ENCODE measurements around the gene PRPF19.

PRPF19 gene

DNA sequence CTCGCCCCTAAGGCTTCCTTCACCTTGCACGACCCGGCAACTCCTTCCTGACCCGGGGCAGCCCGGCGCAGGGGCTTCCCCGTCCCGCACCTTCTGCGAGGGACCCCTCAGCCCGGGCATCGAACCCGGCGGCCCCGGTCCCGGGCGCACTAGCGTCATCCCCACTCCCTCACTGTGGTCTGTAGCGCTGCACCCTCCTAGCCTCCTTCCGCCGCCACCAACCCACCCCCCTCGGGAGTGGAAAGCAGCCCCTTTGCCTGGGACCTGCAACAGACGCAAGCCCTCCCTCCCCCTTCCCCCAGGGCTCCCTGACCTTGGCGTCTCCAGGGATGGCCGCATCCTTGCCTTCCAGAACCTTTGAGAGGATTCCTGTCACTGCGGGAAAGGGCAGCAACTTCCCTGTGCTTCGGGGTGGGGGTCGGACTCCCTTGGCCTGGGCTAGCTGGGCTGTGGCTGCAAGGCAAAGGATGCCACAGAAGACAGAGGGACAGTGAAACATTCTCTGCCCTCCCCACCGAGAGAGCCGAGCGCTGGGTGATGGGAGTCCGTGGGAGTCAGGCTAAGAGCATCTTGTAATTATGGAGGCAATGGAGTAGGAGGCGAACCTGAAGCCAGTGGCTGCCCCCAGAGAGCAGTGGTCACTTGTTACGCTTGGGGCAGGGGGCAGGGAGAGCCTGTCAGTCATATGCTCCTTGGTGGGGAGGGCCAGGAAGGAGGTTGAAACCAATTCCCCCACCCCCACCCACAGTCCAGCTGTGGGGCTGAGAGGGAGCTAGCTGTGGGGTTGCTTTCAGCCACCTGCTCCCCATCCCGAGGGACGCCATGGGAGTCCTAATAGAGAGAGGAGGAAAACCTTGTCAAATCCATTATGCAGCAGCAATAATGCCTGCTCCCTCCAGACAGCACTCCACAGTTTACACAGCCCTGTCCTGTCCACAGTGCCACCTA is 18.8 kb upstream of the PRPF19 start:
- Histone ChIP-seq H3K27me3 (ENCODE audit: control insufficient read depth, low read length) (peaks cover 7% of the 10 kb centered on the region), H4K20me1 (ENCODE audit: control insufficient read depth, insufficient read depth, low read depth, low read length) (no peaks in the 10 kb centered on the region), H3K4me3 (ENCODE audit: low read length) (peak overlapping the region; percentile 76), H3K9me2 (replicated peaks; ENCODE audit: control insufficient read depth, low read length) (no peaks in the 10 kb centered on the region), H3K79me2 (ENCODE audit: control insufficient read depth, low read length) (no peaks in the 10 kb centered on the region), H3K4me1 (ENCODE audit: control insufficient read depth, low read length) (peaks cover 24% of the 10 kb centered on the region), H3K27ac (ENCODE audit: low read depth, low read length) (no peak overlapping the region), H3K9me3 (ENCODE audit: control insufficient read depth, insufficient read depth, low read length) (no peaks in the 10 kb centered on the region), H3F3A (ENCODE audit: control insufficient read depth, insufficient read depth) (peaks cover 3% of the 10 kb centered on the region; the same call in 1 of the 2 replicates), H3K36me3 (ENCODE audit: control insufficient read depth, low read length) (peaks cover 30% of the 10 kb centered on the region), H3K4me2 (ENCODE audit: low read length) (peak overlapping the region; percentile 82)
- TF ChIP-seq, protein P1, sequence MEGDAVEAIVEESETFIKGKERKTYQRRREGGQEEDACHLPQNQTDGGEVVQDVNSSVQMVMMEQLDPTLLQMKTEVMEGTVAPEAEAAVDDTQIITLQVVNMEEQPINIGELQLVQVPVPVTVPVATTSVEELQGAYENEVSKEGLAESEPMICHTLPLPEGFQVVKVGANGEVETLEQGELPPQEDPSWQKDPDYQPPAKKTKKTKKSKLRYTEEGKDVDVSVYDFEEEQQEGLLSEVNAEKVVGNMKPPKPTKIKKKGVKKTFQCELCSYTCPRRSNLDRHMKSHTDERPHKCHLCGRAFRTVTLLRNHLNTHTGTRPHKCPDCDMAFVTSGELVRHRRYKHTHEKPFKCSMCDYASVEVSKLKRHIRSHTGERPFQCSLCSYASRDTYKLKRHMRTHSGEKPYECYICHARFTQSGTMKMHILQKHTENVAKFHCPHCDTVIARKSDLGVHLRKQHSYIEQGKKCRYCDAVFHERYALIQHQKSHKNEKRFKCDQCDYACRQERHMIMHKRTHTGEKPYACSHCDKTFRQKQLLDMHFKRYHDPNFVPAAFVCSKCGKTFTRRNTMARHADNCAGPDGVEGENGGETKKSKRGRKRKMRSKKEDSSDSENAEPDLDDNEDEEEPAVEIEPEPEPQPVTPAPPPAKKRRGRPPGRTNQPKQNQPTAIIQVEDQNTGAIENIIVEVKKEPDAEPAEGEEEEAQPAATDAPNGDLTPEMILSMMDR (IDR thresholded peaks at IDR 0.05; ENCODE audit: low read depth, low read length, poor library complexity, severe bottlenecking): no peak
- no peak for TF ChIP-seq EZH2phosphoT487 (IDR thresholded peaks at IDR 0.05; ENCODE audit: borderline replicate concordance, low read length)

DNA sequence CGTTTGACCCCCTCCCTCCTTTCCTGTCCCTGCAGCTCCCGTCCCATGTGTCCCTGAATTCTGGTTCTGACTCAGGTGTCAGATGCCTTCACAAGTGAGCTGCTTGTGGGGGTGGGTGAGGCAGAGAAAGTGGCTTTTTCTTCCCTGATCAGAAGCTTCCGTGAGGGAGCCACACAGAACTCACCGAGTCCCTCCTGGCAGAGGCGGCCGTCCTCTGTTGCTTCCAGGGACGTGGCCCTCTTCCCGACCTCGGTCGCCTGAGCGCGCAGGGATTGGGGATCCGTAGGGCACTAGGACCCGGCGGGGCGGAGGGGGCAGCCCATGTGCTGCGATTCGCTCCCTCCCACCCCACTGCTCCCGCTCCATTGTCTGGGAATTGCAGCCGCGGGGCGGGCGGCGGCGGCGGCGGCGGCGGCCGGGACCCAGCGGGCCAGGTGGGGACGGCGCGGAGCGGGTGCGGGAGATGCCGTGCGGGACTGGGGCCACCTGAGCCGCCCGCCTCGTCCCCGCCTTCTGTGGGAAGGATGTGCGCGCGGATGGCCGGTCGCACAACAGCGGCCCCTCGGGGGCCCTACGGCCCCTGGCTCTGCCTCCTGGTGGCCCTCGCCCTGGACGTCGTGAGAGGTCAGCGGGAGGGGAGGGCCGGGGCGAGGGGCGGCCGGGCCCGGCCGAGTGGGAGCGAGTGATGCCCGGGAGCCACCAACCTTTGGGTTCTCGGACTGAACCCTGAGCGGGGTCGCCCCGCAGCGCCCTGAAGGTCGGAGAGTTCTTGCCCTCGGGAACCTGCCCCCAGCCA is 17.9 kb upstream of the PRPF19 start, which contains the start of gene TMEM132A:
TMEM132A (plus strand) TSS at position 351 of the 796 bp plus-strand sequence; CDS start at position 525, 174 bp downstream.
- Histone ChIP-seq H3K9me3 (ENCODE audit: control insufficient read depth, insufficient read depth, low read length) (no peaks in the 10 kb centered on the region), H3F3A (ENCODE audit: control insufficient read depth, insufficient read depth) (peaks cover 3% of the 10 kb centered on the region; the same call in 1 of the 2 replicates), H3K4me2 (ENCODE audit: low read length) (peak within 1 kb of the TSS; percentile 82), H3K9me2 (replicated peaks; ENCODE audit: control insufficient read depth, low read length) (no peaks in the 10 kb centered on the region), H3K4me1 (ENCODE audit: control insufficient read depth, low read length) (peaks cover 27% of the 10 kb centered on the region), H3K36me3 (ENCODE audit: control insufficient read depth, low read length) (peaks cover 39% of the 10 kb centered on the region), H3K79me2 (ENCODE audit: control insufficient read depth, low read length) (peaks cover 6% of the 10 kb centered on the region), H3K27me3 (ENCODE audit: control insufficient read depth, low read length) (peaks cover 7% of the 10 kb centered on the region), H4K20me1 (ENCODE audit: control insufficient read depth, insufficient read depth, low read depth, low read length) (no peaks in the 10 kb centered on the region), H3K4me3 (ENCODE audit: low read length) (peak within 1 kb of the TSS; percentile 76), H3K27ac (ENCODE audit: low read depth, low read length) (no peak within 1 kb of the TSS)
- TF ChIP-seq, protein P1 (IDR thresholded peaks at IDR 0.05; ENCODE audit: low read depth, low read length, poor library complexity, severe bottlenecking): no peak
- TF ChIP-seq EZH2phosphoT487 (IDR thresholded peaks at IDR 0.05; ENCODE audit: borderline replicate concordance, low read length): no peak

DNA sequence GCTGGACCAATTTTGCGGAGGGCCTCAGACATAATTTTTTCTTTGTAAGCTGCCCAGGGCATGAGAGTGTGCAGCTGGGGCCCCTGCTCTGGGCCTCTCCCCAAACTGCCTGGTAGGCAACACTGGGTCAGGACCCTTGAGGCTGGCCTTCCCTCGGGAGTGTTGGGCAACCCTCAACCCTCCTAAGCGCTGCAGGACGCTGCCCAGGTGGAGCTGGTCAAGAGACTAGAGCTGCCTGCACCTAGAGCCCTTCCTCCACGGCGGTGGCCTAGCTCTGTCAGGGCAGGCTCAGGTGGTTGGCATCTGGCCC is 17.4 kb upstream of the PRPF19 start:
- H3F3A ChIP-seq (ENCODE audit: control insufficient read depth, insufficient read depth): peaks cover 3% of the 10 kb centered on the region; the same call in 1 of the 2 replicates
- peaks cover 12% of the 10 kb centered on the region for H3K79me2 ChIP-seq (ENCODE audit: control insufficient read depth, low read length)
- H3K4me1 ChIP-seq (ENCODE audit: control insufficient read depth, low read length): peaks cover 33% of the 10 kb centered on the region
- H3K27me3 ChIP-seq (ENCODE audit: control insufficient read depth, low read length): peaks cover 7% of the 10 kb centered on the region
- no peak for TF ChIP-seq EZH2phosphoT487 (IDR thresholded peaks at IDR 0.05; ENCODE audit: borderline replicate concordance, low read length)
- TF ChIP-seq, protein P1 (IDR thresholded peaks at IDR 0.05; ENCODE audit: low read depth, low read length, poor library complexity, severe bottlenecking): no peak
- H3K9me3 ChIP-seq (ENCODE audit: control insufficient read depth, insufficient read depth, low read length): no peaks in the 10 kb centered on the region
- no peaks in the 10 kb centered on the region for H3K9me2 ChIP-seq (replicated peaks; ENCODE audit: control insufficient read depth, low read length)
- H4K20me1 ChIP-seq (ENCODE audit: control insufficient read depth, insufficient read depth, low read depth, low read length): no peaks in the 10 kb centered on the region
- H3K27ac ChIP-seq (ENCODE audit: low read depth, low read length): no peak overlapping the region
- peak overlapping the region; percentile 76 for H3K4me3 ChIP-seq (ENCODE audit: low read length)
- H3K36me3 ChIP-seq (ENCODE audit: control insufficient read depth, low read length): peaks cover 44% of the 10 kb centered on the region
- peak overlapping the region; percentile 82 for H3K4me2 ChIP-seq (ENCODE audit: low read length)
